NCI-H128 (cell line): ENCODE results near the gene KCNH8.

Experiments
- DNase-seq: peaks from one replicate; lab custom pipeline; 2025; ENCODE audit not compliant: unreplicated experiment; lab: John Stamatoyannopoulos, UW

The KCNH8 gene

DNA sequence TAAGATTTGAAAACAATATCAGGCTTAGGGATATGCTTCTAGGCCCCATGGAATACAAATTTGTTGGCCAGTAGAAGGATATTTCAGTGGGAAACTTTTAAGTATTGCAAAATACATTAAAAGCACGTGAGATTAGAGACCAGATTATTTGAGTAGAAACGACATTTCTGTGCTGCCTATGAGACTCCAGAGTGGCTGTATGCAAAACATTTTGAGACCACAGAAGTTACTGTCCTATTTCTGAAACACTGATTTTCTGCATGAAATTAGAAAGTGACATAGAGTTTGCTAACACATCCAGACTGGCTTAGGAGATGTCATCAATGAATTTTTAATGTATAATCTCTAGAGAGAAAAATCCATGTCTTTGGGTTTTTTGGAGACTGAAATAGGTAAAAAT is 99.8 kb downstream of the KCNH8 start:
- DNase-seq = no peak

DNA sequence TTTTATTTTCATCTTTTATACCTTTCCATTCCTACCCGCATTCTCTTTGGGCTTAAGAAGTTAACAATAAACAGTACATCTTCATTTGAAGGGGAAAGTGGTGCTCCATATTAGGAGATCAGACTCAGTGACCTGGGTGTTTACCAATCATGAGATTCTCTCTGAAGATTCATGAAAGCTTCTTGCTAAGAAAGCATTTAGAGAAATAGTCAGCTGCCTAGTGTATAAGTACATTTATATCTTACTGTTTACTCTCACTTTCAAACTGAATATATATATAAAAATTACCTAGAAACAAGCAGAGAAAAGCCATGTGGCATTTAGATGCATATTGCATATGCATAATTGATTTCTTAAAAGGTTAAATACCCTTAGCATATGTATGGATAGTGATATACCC is 100.5 kb downstream of the KCNH8 start:
- DNase-seq = no peak

DNA sequence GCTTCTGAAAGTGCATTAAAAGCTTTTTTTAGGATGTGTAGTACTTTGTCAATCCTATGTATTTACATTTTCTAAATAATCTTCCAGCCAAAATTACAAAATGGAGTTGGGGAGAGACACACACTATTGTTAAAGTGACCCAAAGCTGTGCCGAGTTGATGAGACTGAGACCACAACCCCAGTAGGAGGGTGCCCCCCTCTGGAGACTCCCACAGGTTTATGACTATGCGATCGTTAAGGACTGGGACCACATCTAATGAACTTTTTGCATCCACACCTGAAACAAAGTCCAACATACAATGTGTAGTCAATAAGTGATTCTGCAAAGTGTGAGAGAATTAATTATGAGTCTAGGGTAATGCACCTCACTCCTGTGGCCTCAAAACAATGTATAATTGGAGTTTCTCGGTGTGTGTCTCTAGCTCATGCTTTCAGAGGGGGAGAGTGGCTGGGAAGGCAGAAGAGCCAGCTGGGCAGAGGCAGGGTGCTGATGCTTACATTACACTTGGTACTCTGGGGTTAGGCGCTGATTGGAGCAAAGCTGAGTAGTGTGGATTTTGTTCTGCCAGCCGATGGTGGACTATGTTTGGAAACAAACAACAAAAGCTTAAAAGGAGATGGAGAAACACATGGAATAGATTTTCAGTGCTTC is 102.8 kb downstream of the KCNH8 start:
- no peak for DNase-seq

DNA sequence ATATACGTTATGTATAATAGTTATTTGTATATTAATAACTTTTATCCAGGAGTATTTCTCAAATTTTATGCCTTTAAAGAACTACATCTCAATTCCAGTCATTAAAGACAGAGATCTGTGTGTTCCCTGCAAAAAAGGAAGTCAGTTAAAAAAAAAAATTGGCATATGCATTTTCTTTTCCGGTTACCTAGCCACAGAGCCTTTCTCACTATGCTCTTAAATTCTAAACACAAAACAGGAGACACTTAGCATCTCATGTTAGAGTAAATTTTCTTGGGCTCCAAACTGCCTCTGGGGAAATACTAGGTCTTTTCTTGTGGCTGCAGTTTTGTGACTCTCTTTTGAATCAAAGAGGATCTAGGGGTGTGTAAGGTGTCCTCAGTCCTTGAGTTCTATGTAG is 105.9 kb downstream of the KCNH8 start:
- no peak for DNase-seq

DNA sequence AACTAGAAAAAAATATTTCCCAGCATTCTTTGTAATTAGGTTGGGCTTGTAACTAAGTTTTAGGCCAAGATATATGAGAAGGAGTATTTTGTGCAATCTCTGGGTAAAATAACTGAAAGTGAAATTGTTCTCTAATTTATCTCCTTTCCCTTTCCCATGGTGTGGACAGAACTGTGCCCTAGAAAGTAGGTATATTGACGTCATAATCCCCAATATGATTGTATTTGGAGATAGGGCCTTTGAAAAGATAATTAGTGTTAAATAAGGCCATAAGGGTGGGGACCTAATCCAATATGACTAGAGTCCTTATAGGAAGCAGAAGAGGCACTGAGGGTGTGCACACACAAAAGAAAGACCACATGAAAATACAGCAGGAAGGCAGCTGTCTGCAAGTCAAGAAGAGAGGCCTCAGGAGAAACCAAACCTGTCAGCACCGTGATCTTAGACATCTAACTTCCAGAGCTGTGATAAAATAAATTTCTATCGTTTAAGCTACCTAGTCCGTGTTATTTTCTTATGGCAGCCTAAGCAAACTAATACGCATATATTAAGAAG is 106.6 kb downstream of the KCNH8 start:
- DNase-seq = no peak

DNA sequence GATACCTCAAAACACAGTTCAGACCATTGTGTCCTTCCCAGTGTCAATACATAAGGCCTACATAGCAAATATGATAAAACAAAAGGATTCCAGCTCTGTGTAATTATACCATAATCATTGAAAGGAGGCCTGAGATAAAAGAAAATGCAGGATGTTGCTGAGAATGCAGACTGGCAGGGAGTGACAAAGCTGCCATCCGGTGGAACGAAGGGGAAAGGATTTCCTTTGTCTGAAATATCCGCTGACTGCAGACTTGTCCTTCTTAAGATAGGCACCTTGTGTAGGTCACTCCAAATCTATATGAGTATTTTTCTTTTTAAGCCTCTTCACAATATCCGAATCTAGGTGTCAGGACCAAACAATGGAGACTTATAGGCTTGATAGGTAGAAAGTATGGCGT is 108.0 kb downstream of the KCNH8 start:
- DNase-seq = no peak

DNA sequence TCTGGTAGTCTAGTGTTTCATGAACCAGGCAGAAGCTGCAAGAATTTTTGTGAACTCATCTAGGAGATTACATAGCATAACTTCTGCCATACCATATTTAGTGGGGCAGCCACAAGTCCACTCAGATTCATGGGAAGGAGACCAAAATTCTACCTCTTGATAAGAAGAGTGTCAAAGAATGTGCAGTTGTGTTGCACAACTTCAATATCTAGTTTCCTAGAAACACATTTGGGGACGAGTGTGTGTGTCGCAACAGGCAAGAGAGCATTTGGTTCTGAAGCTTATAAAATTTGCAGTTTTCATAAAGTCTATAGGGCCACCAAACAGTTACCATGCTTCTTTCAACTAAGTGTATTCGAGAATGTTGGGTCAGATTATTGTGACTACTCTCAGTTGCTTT is 115.3 kb downstream of the KCNH8 start:
- DNase-seq = no peak

DNA sequence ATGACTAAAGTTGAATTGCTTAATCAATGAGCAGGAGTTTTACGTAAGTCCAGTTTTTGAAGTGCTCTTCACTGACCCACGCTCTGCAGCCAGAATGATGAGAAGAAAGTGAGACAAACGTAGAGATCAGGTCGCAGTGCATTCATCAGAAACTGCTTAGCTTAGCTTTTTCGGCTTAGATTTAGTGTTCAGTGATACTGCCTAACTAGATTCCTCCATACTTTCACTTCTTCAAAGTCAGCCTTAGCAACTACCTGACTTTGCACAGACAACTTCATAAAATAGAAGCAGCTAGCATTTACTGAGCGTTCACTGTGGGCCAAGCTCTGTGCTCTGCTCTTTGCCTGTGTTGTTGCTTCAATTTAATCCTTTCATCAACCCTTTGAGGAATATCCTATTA is 116.1 kb downstream of the KCNH8 start:
- DNase-seq = no peak

- DNase-seq = no peak
These were observed 118.7 kb downstream of the KCNH8 start for GRCh38 chr3:19267040-19267439.

DNA sequence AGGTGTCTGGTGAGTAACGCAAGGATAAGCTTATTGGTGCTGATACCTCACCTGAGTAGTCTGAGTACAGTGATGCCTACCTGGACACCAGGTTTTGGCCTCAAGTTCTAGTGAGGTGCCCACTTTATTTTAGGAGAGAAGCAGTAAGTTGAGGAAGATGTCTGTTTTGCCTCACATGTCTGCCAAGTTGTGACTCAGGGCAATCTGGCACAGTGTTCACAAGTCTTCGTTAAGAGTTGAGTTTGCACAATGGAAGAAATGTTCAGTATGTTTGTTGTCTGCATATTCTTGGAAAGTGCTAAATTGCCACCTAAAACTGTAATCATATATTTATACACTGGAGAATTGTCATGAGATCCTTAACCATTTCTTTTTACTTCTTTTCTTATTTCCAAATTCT is 122.2 kb downstream of the KCNH8 start:
- no peak for DNase-seq

DNA sequence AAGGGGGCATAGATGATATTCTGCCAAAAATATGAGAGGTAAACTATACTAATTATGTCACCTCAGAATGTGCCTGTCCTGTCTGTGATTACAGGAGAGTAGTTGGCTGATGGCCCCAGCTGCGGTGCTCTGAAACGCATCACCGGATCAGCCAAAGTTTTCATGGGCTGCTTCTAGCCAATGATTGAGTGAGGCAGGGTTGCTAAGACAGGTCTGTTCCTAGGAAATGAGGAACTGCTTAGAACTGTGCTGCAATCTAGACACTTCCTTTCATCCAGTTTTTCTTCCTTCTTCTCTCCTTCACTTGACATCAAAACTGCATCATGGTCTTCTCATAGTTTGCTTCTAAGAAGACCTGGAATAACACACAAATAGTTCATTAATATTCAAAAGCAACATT is 124.0 kb downstream of the KCNH8 start:
- DNase-seq = no peak

- no peak for DNase-seq
These were observed 124.8 kb downstream of the KCNH8 start for GRCh38 chr3:19273091-19273490.

GRCh38 chr3:19274576-19274975 is 126.3 kb downstream of the KCNH8 start:
- DNase-seq = no peak

- no peak for DNase-seq
These were observed 136.7 kb downstream of the KCNH8 start for GRCh38 chr3:19284974-19285373.

DNA sequence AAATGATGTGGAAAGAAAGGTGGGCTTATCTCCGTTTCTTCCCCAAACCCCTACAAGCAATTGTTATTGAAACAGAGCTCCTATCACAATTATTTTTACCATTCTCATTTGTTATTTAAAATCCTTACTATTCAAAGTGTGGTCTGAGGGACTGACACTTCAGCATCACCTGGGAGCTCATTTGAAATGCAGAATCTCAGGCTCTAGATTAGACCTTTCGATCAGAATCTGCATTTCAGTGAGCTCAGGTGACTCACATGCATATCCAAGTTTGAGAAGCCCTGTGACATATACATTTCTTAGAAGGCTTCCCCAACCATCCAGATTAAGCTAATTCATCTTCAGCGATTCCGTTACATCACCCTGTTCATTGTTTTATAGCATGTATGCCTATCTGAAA is 145.0 kb downstream of the KCNH8 start:
- no peak for DNase-seq

DNA sequence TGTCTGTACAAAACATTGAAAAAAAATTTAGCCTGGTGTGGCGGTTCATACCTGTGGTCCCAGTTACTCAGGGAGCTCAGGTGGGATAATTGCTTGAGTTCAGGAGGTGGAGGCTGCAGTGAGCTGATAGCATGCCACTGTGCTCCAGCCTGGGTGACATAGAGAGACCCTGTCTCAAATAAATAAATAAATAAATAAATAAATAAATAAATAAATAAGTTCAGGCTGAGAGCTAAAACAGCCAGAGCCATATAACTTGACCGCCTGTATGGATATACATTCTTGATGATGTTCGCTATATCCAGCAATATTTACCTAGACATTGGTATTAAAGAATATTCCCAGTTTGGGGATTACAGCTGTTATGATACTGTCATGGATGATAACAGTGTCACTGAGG is 146.9 kb downstream of the KCNH8 start:
- DNase-seq = no peak

GRCh38 chr3:19331931-19332330 is 183.6 kb downstream of the KCNH8 start:
- DNase-seq = no peak

DNA sequence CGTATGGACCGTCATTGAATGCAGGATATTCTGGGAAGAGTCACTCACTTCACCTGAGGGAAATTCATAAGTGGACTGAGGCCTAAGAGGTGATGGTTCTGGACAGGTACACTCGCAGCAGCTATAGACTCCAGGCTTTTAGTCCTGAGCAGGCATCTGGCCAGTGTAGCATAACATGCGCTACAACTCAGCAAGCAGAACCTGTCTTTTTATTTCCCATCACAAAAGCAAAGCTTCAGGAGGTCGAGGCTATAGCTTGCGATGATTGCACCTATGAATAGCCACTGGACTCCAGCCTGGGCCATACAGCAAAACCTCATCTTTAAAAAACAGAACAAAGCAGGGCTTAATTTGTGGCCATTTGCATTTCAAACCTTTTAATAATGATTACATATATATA is 185.8 kb downstream of the KCNH8 start:
- DNase-seq = no peak

DNA sequence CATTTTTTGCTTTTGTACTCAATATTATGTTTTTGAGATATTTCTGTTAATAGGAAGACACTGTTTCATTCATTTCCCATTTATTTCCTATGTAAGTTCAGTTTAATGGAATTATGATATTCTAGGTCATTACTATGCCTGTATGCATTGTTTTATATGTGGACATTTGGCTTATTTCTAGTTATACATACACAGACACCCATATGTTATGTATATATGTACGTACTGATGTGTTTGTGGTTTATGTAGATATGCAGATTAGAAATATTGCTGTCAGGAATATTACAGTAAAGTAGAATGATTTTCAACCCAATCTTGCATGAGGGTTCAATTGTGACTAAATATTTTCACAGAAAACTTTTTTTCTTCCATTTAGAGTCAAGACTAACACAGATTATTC is 190.5 kb downstream of the KCNH8 start:
- DNase-seq = no peak

DNA sequence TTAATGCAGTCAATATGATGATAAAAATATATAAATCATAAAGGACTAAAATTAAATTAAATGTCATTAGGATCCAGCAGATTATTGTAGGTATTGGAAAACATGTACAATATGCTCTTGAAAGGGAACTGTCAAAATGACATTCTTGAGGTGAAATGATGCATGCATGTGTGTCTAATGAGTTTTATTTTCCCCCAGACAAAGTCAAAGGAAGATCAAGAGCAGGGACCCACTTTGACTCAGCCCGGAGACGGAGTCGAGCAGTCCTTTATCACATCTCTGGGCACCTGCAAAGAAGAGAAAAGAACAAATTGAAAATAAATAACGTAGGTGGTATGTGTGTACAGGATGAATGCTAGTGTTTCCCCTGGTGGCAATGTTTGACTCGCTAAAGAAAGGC is 194.1 kb downstream of the KCNH8 start:
- DNase-seq = no peak

GRCh38 chr3:19346759-19347158 is 198.4 kb downstream of the KCNH8 start:
- DNase-seq = no peak

GRCh38 chr3:19347671-19348070 is 199.4 kb downstream of the KCNH8 start:
- DNase-seq = no peak

DNA sequence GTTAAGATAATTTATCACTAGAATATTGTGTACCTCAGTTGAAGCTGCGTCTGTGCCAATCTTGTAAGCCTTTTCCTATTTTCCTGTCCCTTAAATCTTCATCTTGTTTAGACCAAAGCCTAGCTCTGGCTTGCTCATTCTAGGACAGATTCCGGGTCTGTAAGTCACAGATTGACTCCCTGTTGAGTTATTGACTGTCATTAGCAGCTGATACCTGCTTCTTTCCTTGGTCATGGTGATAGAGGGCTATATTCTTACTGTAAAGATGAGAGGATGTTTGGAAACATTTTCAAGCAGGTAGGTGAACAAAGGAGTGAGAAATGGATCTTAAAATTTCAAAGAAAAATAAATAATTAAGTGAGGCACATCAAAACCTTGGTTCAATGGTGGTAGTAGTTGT is 200.2 kb downstream of the KCNH8 start:
- no peak for DNase-seq
